GM19452 (cell line): ENCODE data around the gene LYVE1.

Experiments
- ATAC-seq: cut with Tn5 transposase; IDR thresholded peaks from one replicate; pipeline ENCODE4 v1.9.1; 2021; ENCODE audit not compliant: unreplicated experiment

Gene LYVE1

GRCh38 chr11:10561043-10561818 is 7.2 kb downstream of the LYVE1 start:
- no peak for ATAC-seq

- ATAC-seq: no peak
Measured at GRCh38 chr11:10558288-10558687, 10.2 kb downstream of the LYVE1 start.

GRCh38 chr11:10556590-10556989 is 11.9 kb downstream of the LYVE1 start:
- ATAC-seq: no peak

- ATAC-seq: no peak
Measured at GRCh38 chr11:10551845-10552352, 16.6 kb downstream of the LYVE1 start.

- ATAC-seq: no peak
Measured at GRCh38 chr11:10551290-10551592, 17.2 kb downstream of the LYVE1 start.

GRCh38 chr11:10550503-10551289 is 17.8 kb downstream of the LYVE1 start:
- ATAC-seq: no peak

- ATAC-seq: no peak
Measured at GRCh38 chr11:10544491-10545465, 23.7 kb downstream of the LYVE1 start.

GRCh38 chr11:10543782-10544181 is 24.7 kb downstream of the LYVE1 start:
- ATAC-seq: no peak

- no peak for ATAC-seq
Measured at GRCh38 chr11:10542776-10543175, 25.7 kb downstream of the LYVE1 start.

GRCh38 chr11:10541561-10541930 is 26.9 kb downstream of the LYVE1 start:
- no peak for ATAC-seq

GRCh38 chr11:10540915-10541560 is 27.4 kb downstream of the LYVE1 start, which contains the start of gene RNF141:
RNF141 (minus strand) TSS chr11:10541187; CDS start chr11:10534158, 7,029 bp downstream.
- ATAC-seq: peak; percentile 99

- ATAC-seq: peak; percentile 29
Measured at GRCh38 chr11:10540546-10540914, 27.9 kb downstream of the LYVE1 start.

- ATAC-seq: no peak
Measured at GRCh38 chr11:10539339-10539738, 29.1 kb downstream of the LYVE1 start.

- ATAC-seq: no peak
Measured at GRCh38 chr11:10538924-10539323, 29.5 kb downstream of the LYVE1 start.

GRCh38 chr11:10537600-10537999 is 30.9 kb downstream of the LYVE1 start:
- no peak for ATAC-seq

GRCh38 chr11:10534316-10534715 is 34.1 kb downstream of the LYVE1 start:
- ATAC-seq: no peak

GRCh38 chr11:10533323-10533722 is 35.1 kb downstream of the LYVE1 start:
- ATAC-seq: no peak

- no peak for ATAC-seq
Measured at GRCh38 chr11:10532526-10532925, 35.9 kb downstream of the LYVE1 start.

GRCh38 chr11:10529279-10529678 is 39.2 kb downstream of the LYVE1 start:
- ATAC-seq: no peak

- no peak for ATAC-seq
Measured at GRCh38 chr11:10528121-10528520, 40.3 kb downstream of the LYVE1 start.
